ENCODE results near the gene CYP51A1. TPM values are rescaled to one million over a fixed set of nuclear protein-coding genes. Genes with fewer than 3 reads are reported as not detected.

CYP51A1 gene
- total RNA-seq, 1 donor from 2014 or later: 130 TPM

GRCh38 chr7:92075455-92076158, 58.7 kb downstream of the CYP51A1 start:
- Mint-ChIP-seq H3K4me1 (no peaks in the 10 kb centered on the region), H3K9me3 (no peaks in the 10 kb centered on the region), H3K36me3 (peaks cover 27% of the 10 kb centered on the region), H3K27ac (no peak overlapping the region), H3K27me3 (ENCODE audit: insufficient read depth, low read depth) (peaks cover 2% of the 10 kb centered on the region), H3K4me3 (no peak overlapping the region)
- Histone ChIP-seq H3K4me1 (no peaks in the 10 kb centered on the region), H4K20me1 (ENCODE audit: low read depth) (no peaks in the 10 kb centered on the region), H3F3A (ENCODE audit: low read depth) (no peaks in the 10 kb centered on the region), H3K36me3 (peaks cover 18% of the 10 kb centered on the region), H3K79me2 (ENCODE audit: low read depth) (no peaks in the 10 kb centered on the region), H3K9ac (no peak overlapping the region), H2AFZ (replicated peaks) (no peak overlapping the region), H3K4me3 (no peak overlapping the region), H3K27ac (no peak overlapping the region), H3K4me2 (no peak overlapping the region), H3K27me3 (no peaks in the 10 kb centered on the region), H3K9me3 (ENCODE audit: low read depth) (no peaks in the 10 kb centered on the region)
- TF ChIP-seq, protein P1, sequence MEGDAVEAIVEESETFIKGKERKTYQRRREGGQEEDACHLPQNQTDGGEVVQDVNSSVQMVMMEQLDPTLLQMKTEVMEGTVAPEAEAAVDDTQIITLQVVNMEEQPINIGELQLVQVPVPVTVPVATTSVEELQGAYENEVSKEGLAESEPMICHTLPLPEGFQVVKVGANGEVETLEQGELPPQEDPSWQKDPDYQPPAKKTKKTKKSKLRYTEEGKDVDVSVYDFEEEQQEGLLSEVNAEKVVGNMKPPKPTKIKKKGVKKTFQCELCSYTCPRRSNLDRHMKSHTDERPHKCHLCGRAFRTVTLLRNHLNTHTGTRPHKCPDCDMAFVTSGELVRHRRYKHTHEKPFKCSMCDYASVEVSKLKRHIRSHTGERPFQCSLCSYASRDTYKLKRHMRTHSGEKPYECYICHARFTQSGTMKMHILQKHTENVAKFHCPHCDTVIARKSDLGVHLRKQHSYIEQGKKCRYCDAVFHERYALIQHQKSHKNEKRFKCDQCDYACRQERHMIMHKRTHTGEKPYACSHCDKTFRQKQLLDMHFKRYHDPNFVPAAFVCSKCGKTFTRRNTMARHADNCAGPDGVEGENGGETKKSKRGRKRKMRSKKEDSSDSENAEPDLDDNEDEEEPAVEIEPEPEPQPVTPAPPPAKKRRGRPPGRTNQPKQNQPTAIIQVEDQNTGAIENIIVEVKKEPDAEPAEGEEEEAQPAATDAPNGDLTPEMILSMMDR (IDR thresholded peaks at IDR 0.05): no peak
- TF ChIP-seq EZH2 (IDR thresholded peaks at IDR 0.05) (no peak), EZH2phosphoT487 (IDR thresholded peaks at IDR 0.05) (no peak)
- no peak for DNase-seq (ENCODE audit: low spot score)

GRCh38 chr7:92072708-92073107, 61.6 kb downstream of the CYP51A1 start:
- no peaks in the 10 kb centered on the region for H3K9me3 Mint-ChIP-seq
- Histone ChIP-seq H3K9me3 (ENCODE audit: low read depth) (no peaks in the 10 kb centered on the region), H3K36me3 (peaks cover 17% of the 10 kb centered on the region), H3K9ac (no peak overlapping the region), H3K27ac (no peak overlapping the region), H3K4me1 (no peaks in the 10 kb centered on the region), H3K4me2 (no peak overlapping the region), H3K79me2 (ENCODE audit: low read depth) (no peaks in the 10 kb centered on the region), H3K27me3 (no peaks in the 10 kb centered on the region), H3F3A (ENCODE audit: low read depth) (no peaks in the 10 kb centered on the region), H3K4me3 (no peak overlapping the region), H2AFZ (replicated peaks) (no peak overlapping the region), H4K20me1 (ENCODE audit: low read depth) (no peaks in the 10 kb centered on the region)
- no peak for DNase-seq (ENCODE audit: low spot score)
- TF ChIP-seq EZH2 (IDR thresholded peaks at IDR 0.05) (no peak), EZH2phosphoT487 (IDR thresholded peaks at IDR 0.05) (no peak)
- TF ChIP-seq, protein P1 (IDR thresholded peaks at IDR 0.05): no peak
- H3K4me1 Mint-ChIP-seq: no peaks in the 10 kb centered on the region
- H3K27ac Mint-ChIP-seq: no peak overlapping the region
- no peak overlapping the region for H3K4me3 Mint-ChIP-seq
- H3K36me3 Mint-ChIP-seq: peaks cover 24% of the 10 kb centered on the region
- H3K27me3 Mint-ChIP-seq (ENCODE audit: insufficient read depth, low read depth): peaks cover 2% of the 10 kb centered on the region

DNA sequence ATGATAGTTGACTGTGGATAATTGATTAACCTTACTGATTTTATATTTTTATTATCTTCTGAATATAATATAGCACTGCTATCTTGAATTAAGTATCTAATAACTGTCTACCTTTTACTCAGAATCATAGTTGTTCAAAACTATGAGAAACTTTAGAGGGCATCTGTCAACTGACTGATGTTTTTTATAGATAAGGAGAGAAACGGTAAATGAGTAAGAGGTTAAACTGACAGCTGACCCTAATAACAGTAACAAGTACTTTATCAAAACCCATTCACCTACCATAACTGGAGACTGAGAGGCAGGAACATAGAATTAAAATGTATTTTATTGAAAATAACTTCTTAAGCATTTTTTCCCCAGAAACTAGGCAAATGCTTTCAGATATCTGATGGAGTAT, 62.2 kb downstream of the CYP51A1 start:
- no peaks in the 10 kb centered on the region for H3K4me1 Mint-ChIP-seq
- peaks cover 2% of the 10 kb centered on the region for H3K27me3 Mint-ChIP-seq (ENCODE audit: insufficient read depth, low read depth)
- H2AFZ ChIP-seq (replicated peaks): no peak overlapping the region
- H3K9me3 Mint-ChIP-seq: no peaks in the 10 kb centered on the region
- H3K36me3 Mint-ChIP-seq: peaks cover 24% of the 10 kb centered on the region
- H3K4me2 ChIP-seq: no peak overlapping the region
- no peak overlapping the region for H3K27ac ChIP-seq
- no peaks in the 10 kb centered on the region for H3F3A ChIP-seq (ENCODE audit: low read depth)
- TF ChIP-seq, protein P1 (IDR thresholded peaks at IDR 0.05): no peak
- no peak overlapping the region for H3K4me3 ChIP-seq
- no peaks in the 10 kb centered on the region for H3K79me2 ChIP-seq (ENCODE audit: low read depth)
- no peak overlapping the region for H3K4me3 Mint-ChIP-seq
- H3K27me3 ChIP-seq: no peaks in the 10 kb centered on the region
- H3K9ac ChIP-seq: no peak overlapping the region
- H3K27ac Mint-ChIP-seq: no peak overlapping the region
- no peaks in the 10 kb centered on the region for H3K9me3 ChIP-seq (ENCODE audit: low read depth)
- DNase-seq (ENCODE audit: low spot score): no peak
- no peaks in the 10 kb centered on the region for H4K20me1 ChIP-seq (ENCODE audit: low read depth)
- H3K36me3 ChIP-seq: peaks cover 12% of the 10 kb centered on the region
- H3K4me1 ChIP-seq: no peaks in the 10 kb centered on the region

All from neural progenitor cell (in vitro differentiated cells).